Vagina (tissue), 2 donors: ENCODE measurements around the gene CALML4.
"Not testable (repeated sequence)": the region's sequence is repeated elsewhere in the genome, so short reads cannot be mapped to it uniquely, and the experiment has no call there.

ENCODE experiments used
- POLR2A ChIP-seq, 2 donors: fragments of 450-650 bp; IDR thresholded peaks; one replicate each; pipeline ENCODE4 v1.6.1; 2017; ENCODE audit warnings: antibody characterized with exemption in 2 of 2, mild to moderate bottlenecking in 2 of 2, moderate library complexity in 2 of 2
- TF ChIP-seq, protein P1 (sequence below), 3 experiments: fragments of 450-650 bp in 2 of 3; fragments of 200-600 bp in 1 of 3; sonication (generic) in 1 of 3; IDR thresholded peaks; one replicate each; pipeline ENCODE4 v1.5.1; 2017 to 2019; ENCODE audit warnings: antibody characterized with exemption in 3 of 3, mild to moderate bottlenecking in 2 of 3, moderate library complexity in 2 of 3

DNA sequence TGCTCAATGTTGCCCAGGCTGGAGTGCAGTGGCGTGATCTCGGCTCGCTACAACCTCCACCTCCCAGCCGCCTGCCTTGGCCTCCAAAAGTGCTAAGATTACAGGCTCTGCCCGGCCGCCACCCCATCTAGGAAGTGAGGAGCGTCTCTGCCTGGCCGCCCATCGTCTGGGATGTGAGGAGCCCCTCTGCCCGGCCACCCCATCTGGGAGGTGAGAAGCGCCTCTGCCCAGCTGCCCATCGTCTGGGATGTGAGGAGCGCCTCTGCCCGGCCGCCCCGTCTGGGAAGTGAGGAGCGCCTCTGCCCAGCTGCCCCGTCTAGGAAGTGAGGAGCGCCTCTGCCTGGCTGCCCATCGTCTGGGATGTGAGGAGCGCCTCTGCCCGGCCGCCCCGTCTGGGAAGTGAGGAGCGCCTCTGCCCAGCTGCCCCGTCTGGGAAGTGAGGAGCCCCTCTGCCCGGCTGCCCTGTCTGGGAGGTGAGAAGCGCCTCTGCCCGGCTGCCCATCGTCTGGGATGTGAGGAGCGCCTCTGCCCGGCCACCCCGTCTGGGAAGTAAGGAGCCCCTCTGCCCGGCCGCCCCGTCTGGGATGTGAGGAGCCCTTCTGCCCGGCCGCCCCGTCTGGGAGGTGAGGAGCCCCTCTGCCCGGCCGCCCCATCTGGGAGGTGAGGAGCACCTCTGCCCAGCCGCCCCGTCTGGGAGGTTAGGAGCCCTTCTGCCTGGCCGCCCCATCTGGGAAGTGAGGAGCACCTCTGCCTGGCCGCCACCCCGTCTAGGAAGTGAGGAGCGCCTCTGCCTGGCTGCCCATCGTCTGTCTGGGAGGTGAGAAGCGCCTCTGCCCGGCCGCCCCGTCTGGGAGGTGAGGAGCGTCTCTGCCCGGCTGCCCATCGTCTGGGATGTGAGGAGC, 16.6 kb upstream of the CALML4 start:
- TF ChIP-seq, protein P1, sequence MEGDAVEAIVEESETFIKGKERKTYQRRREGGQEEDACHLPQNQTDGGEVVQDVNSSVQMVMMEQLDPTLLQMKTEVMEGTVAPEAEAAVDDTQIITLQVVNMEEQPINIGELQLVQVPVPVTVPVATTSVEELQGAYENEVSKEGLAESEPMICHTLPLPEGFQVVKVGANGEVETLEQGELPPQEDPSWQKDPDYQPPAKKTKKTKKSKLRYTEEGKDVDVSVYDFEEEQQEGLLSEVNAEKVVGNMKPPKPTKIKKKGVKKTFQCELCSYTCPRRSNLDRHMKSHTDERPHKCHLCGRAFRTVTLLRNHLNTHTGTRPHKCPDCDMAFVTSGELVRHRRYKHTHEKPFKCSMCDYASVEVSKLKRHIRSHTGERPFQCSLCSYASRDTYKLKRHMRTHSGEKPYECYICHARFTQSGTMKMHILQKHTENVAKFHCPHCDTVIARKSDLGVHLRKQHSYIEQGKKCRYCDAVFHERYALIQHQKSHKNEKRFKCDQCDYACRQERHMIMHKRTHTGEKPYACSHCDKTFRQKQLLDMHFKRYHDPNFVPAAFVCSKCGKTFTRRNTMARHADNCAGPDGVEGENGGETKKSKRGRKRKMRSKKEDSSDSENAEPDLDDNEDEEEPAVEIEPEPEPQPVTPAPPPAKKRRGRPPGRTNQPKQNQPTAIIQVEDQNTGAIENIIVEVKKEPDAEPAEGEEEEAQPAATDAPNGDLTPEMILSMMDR (IDR thresholded peaks at IDR 0.05), result not testable (repeated sequence)
- not testable (repeated sequence) for TF ChIP-seq POLR2A (IDR thresholded peaks at IDR 0.05)
